GM21717 (cell line): ENCODE data around the gene NHLRC4.

Experiments used
- ATAC-seq: cut with Tn5 transposase; IDR thresholded peaks from one replicate; pipeline ENCODE4 v1.9.1; 2021; ENCODE audit warnings: mild to moderate bottlenecking, moderate library complexity; ENCODE audit not compliant: unreplicated experiment

NHLRC4 gene

GRCh38 chr16:552171-552570 is 14.6 kb upstream of the NHLRC4 start:
- ATAC-seq: no peak

- ATAC-seq: no peak
Measured at GRCh38 chr16:553601-554296, 13.1 kb upstream of the NHLRC4 start.

- ATAC-seq: no peak
Measured at GRCh38 chr16:554297-554621, 12.5 kb upstream of the NHLRC4 start.

GRCh38 chr16:554640-555365 is 12.0 kb upstream of the NHLRC4 start:
- no peak for ATAC-seq

- no peak for ATAC-seq
Measured at GRCh38 chr16:555528-556473, 11.0 kb upstream of the NHLRC4 start.

GRCh38 chr16:556474-557173 is 10.2 kb upstream of the NHLRC4 start:
- ATAC-seq: no peak

- no peak for ATAC-seq
Measured at GRCh38 chr16:557463-558297, 9.1 kb upstream of the NHLRC4 start.

- ATAC-seq: no peak
Measured at GRCh38 chr16:558298-559020, 8.3 kb upstream of the NHLRC4 start.

- no peak for ATAC-seq
Measured at GRCh38 chr16:559021-559380, 7.8 kb upstream of the NHLRC4 start.

GRCh38 chr16:559411-560203 is 7.2 kb upstream of the NHLRC4 start:
- ATAC-seq: no peak

- no peak for ATAC-seq
Measured at GRCh38 chr16:560204-560700, 6.6 kb upstream of the NHLRC4 start, which contains the start of gene PRR35. Gene PRR35, plus strand, starts transcription at chr16:560394. Its CDS starts 2,901 bp downstream, at chr16:563295.

GRCh38 chr16:560701-561412 is 5.9 kb upstream of the NHLRC4 start:
- no peak for ATAC-seq

- no peak for ATAC-seq
Measured at GRCh38 chr16:561413-561794, 5.4 kb upstream of the NHLRC4 start.

- no peak for ATAC-seq
Measured at GRCh38 chr16:561957-562938, 4.6 kb upstream of the NHLRC4 start.

- ATAC-seq: no peak
Measured at GRCh38 chr16:563072-563644, 3.6 kb upstream of the NHLRC4 start.

- ATAC-seq: no peak
Measured at GRCh38 chr16:564690-565418, 2.0 kb upstream of the NHLRC4 start.
